Activated T-helper 17 cell treated with anti-CD3 and anti-CD28 coated beads, Interleukin-2, amount 50 U/mL, for 72 hours (primary cell): Measurements from ENCODE around the gene IGF2BP2. TPM values are rescaled to one million over a fixed set of nuclear protein-coding genes. Genes with fewer than 3 reads are reported as not detected.

Experiments used
- ATAC-seq: fragments of 150-1000 bp; cut with Tn5 transposase; replicated peaks from 2 replicates; pipeline ENCODE4 v1.10.0; 2021; ENCODE audit warnings: mild to moderate bottlenecking, moderate library complexity
- H3K27ac Mint-ChIP-seq: one replicate; pipeline ENCODE4 v1.8.0; 2022; ENCODE audit warnings: mixed read lengths
- H3K27me3 Mint-ChIP-seq: one replicate; pipeline ENCODE4 v1.8.0; 2022; ENCODE audit warnings: mixed read lengths
- H3K36me3 Mint-ChIP-seq: one replicate; pipeline ENCODE4 v1.8.0; 2022; ENCODE audit warnings: low read depth, mild to moderate bottlenecking, mixed read lengths
- H3K4me1 Mint-ChIP-seq: one replicate; pipeline ENCODE4 v1.8.0; 2022; ENCODE audit warnings: mixed read lengths
- H3K4me3 Mint-ChIP-seq: one replicate; pipeline ENCODE4 v1.8.0; 2022; ENCODE audit warnings: mild to moderate bottlenecking, mixed read lengths
- H3K9me3 Mint-ChIP-seq: one replicate; pipeline ENCODE4 v1.8.0; 2022; ENCODE audit warnings: mixed read lengths
- total RNA-seq, 2 donors: library from RNA; stranded (reverse); gene quantifications; one replicate each; pipeline ENCODE4 v1.2.3, GENCODE V29; 2022

The IGF2BP2 gene
- total RNA-seq, 2 donors from 2014 or later: 0.28 to 0.82 TPM

DNA sequence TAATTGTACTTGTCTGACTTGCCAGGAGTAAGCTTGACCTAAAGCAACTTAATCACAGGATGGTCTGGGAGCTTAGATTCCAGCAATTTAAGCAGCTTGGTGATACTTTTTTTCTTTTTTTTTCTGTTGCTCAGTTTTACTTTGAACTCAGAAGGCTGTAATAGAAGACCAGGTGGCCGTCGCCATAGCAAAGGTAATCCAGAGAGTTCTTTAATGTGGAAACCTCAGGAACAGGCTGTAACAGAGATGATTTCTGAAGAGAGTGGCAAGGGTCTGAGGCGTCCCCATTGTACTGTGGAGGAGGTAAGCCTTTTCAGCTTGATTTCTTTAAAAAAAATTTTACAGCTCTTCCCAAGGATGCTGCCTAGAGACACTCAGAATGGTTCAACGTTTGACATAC, 218.6 kb downstream of the IGF2BP2 start:
- no peak overlapping the region for H3K27ac Mint-ChIP-seq
- H3K4me1 Mint-ChIP-seq: no peaks in the 10 kb centered on the region
- no peak overlapping the region for H3K4me3 Mint-ChIP-seq
- H3K36me3 Mint-ChIP-seq: peaks cover 93% of the 10 kb centered on the region
- no peaks in the 10 kb centered on the region for H3K9me3 Mint-ChIP-seq
- no peaks in the 10 kb centered on the region for H3K27me3 Mint-ChIP-seq
- ATAC-seq: no peak

DNA sequence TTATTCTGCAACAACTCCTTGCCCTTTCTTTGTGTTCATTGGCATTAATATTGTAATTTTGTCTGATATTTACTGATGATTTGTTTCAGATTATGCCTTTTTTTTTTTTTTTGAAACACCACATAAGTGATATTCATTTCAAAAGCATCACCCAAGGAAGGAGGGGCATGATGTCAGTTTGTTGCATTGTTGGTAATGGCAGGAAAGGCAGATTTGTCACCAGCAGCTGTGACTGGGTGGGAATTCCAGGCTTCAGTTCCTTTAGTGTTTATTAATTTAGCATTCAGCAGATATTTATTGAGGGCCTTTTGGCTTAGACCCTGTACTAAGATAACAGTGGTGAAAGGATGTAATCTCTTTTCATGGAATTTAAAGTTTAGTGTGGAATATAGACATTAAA, 219.3 kb downstream of the IGF2BP2 start:
- Mint-ChIP-seq H3K36me3 (peaks cover 95% of the 10 kb centered on the region), H3K27ac (no peak overlapping the region)

DNA sequence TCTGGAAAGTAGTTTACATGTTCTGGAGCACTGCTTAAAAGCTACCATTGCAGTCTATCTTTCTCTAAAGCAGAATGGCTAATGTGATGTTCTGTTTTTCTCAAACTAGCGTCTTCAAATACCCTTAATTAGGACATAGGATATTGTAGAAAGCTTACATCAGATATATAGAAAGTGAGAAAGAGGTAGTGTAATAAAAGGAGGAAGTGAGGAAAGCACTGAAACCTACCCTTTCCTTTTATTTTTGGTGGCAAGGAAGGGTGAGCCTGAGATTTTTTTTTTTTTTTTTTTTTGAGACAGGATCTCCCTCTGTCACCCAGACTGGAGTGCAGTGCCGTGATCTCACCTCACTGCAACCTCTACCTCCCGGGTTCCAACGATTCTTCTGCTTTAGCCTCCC, 229.3 kb downstream of the IGF2BP2 start:
- Mint-ChIP-seq H3K9me3 (no peaks in the 10 kb centered on the region), H3K4me1 (peaks cover 5% of the 10 kb centered on the region), H3K4me3 (no peak overlapping the region), H3K27ac (no peak overlapping the region), H3K36me3 (peaks cover 72% of the 10 kb centered on the region), H3K27me3 (no peaks in the 10 kb centered on the region)
- ATAC-seq: no peak

More for the DNA sequence above, 219.3 kb downstream of the IGF2BP2 start:
- Mint-ChIP-seq H3K27me3 (no peaks in the 10 kb centered on the region), H3K4me1 (no peaks in the 10 kb centered on the region), H3K9me3 (no peaks in the 10 kb centered on the region), H3K4me3 (no peak overlapping the region)
- ATAC-seq: no peak

DNA sequence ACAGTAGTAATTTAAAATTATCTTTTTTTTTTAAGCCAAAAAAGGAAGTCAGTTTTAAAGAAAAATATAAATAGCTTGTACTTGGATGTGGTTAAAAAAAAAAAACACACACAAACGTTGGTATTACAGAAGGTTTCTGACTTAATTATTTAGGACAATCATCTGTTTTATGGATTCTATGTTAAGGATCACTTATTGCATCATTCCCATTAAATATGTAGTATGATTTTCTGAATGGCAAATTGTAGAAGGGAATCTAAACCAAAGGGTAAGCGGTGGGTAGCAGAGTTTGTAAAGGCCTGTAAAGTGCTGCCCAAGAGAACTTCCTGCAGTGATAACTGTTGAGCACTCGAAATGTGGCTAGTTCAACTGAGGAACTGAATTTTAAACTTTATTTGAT, 230.8 kb downstream of the IGF2BP2 start:
- Mint-ChIP-seq H3K27me3 (no peaks in the 10 kb centered on the region), H3K9me3 (no peaks in the 10 kb centered on the region), H3K27ac (no peak overlapping the region), H3K4me1 (peaks cover 5% of the 10 kb centered on the region), H3K36me3 (peaks cover 62% of the 10 kb centered on the region), H3K4me3 (no peak overlapping the region)
- no peak for ATAC-seq

Other genes starting within 250 kb of the IGF2BP2 start
- gene SENP2, start 238.7 kb downstream of the IGF2BP2 start, total RNA-seq: 10 to 100 TPM; 31.2 to 42.4 TPM
- 100 to 1,000 TPM; 158 to 232 TPM for gene TRA2B, start 113.0 kb upstream of the IGF2BP2 start, total RNA-seq